Mesothelial cell of epicardium (in vitro differentiated cells): Measurements from ENCODE around the gene WNK2. TPM values are rescaled to one million over a fixed set of nuclear protein-coding genes. Genes with fewer than 3 reads are reported as not detected.

ENCODE experiments used
- DNase-seq, 2 experiments: peaks; one replicate each; pipeline ENCODE4 v3.0.0; 2021; ENCODE audit warnings: low spot score in 2 of 2; ENCODE audit not compliant: unreplicated experiment in 2 of 2
- H3K27ac Mint-ChIP-seq: 2 replicates; pipeline ENCODE4 v1.8.0; 2021; ENCODE audit warnings: mixed read lengths
- H3K27me3 Mint-ChIP-seq: 2 replicates; pipeline ENCODE4 v1.8.0; 2021; ENCODE audit warnings: low read depth, mixed read lengths
- H3K36me3 Mint-ChIP-seq: 2 replicates; pipeline ENCODE4 v1.8.0; 2021; ENCODE audit warnings: mixed read lengths
- H3K4me1 Mint-ChIP-seq: 2 replicates; pipeline ENCODE4 v1.8.0; 2021; ENCODE audit warnings: mixed read lengths
- H3K4me3 Mint-ChIP-seq: 2 replicates; pipeline ENCODE4 v1.8.0; 2021; ENCODE audit warnings: mild to moderate bottlenecking, moderate library complexity, mixed read lengths
- H3K9me3 Mint-ChIP-seq: 2 replicates; pipeline ENCODE4 v1.8.0; 2021; ENCODE audit warnings: mixed read lengths
- CTCF ChIP-seq: fragments of 200-600 bp; sonication (generic); IDR thresholded peaks from one replicate; pipeline ENCODE4 v1.5.0; 2021; ENCODE audit warnings: antibody characterized with exemption; ENCODE audit not compliant: unreplicated experiment
- total RNA-seq: library from RNA; stranded (reverse); gene quantifications from 3 replicates; pipeline ENCODE4 v1.2.1, GENCODE V29; 2021

Gene WNK2
- total RNA-seq, 1 donor from 2014 or later = 66.0 TPM

GRCh38 chr9:93304574-93305496 is 120.9 kb downstream of the WNK2 start:
- peak; percentile 47 for TF ChIP-seq CTCF
- Mint-ChIP-seq H3K27ac (no peak overlapping the region), H3K9me3 (no peaks in the 10 kb centered on the region), H3K27me3 (no peaks in the 10 kb centered on the region), H3K36me3 (peaks cover 3% of the 10 kb centered on the region), H3K4me1 (no peaks in the 10 kb centered on the region), H3K4me3 (no peak overlapping the region)
- peak in 1 of 2 experiments; percentile 74 for DNase-seq

- TF ChIP-seq CTCF = no peak
- Mint-ChIP-seq H3K4me1 (no peaks in the 10 kb centered on the region), H3K4me3 (no peak overlapping the region), H3K9me3 (no peaks in the 10 kb centered on the region), H3K27ac (no peak overlapping the region), H3K36me3 (peaks cover 3% of the 10 kb centered on the region), H3K27me3 (no peaks in the 10 kb centered on the region)
- no peak for DNase-seq
These were observed 121.6 kb downstream of the WNK2 start for GRCh38 chr9:93305497-93306020.

GRCh38 chr9:93306081-93306480 is 122.1 kb downstream of the WNK2 start:
- peaks cover 3% of the 10 kb centered on the region for H3K36me3 Mint-ChIP-seq
- no peak overlapping the region for H3K4me3 Mint-ChIP-seq
- H3K27me3 Mint-ChIP-seq = no peaks in the 10 kb centered on the region
- no peak for DNase-seq
- no peaks in the 10 kb centered on the region for H3K9me3 Mint-ChIP-seq
- H3K4me1 Mint-ChIP-seq = no peaks in the 10 kb centered on the region
- no peak for TF ChIP-seq CTCF
- H3K27ac Mint-ChIP-seq = no peak overlapping the region

- TF ChIP-seq CTCF = no peak
- no peaks in the 10 kb centered on the region for H3K4me1 Mint-ChIP-seq
- no peak overlapping the region for H3K4me3 Mint-ChIP-seq
- no peaks in the 10 kb centered on the region for H3K9me3 Mint-ChIP-seq
- no peaks in the 10 kb centered on the region for H3K27me3 Mint-ChIP-seq
- no peak for DNase-seq
- peaks cover 3% of the 10 kb centered on the region for H3K36me3 Mint-ChIP-seq
- no peak overlapping the region for H3K27ac Mint-ChIP-seq
These were observed 122.7 kb downstream of the WNK2 start for GRCh38 chr9:93306579-93307091.

GRCh38 chr9:93307468-93308157 is 123.7 kb downstream of the WNK2 start:
- Mint-ChIP-seq H3K36me3 (peaks cover 4% of the 10 kb centered on the region), H3K9me3 (no peaks in the 10 kb centered on the region), H3K27me3 (no peaks in the 10 kb centered on the region), H3K4me1 (peaks cover under 1% of the 10 kb centered on the region), H3K27ac (no peak overlapping the region), H3K4me3 (no peak overlapping the region)
- no peak for DNase-seq
- TF ChIP-seq CTCF = no peak
